Fibroblast of lung (primary cell): ENCODE data around the gene LIN37. TPM values are rescaled to one million over a fixed set of nuclear protein-coding genes. Genes with fewer than 3 reads are reported as not detected.
A peak's percentile ranks its signal among the peaks of the same experiment; 100 is the strongest.

Experiments
- DNase-seq, 2 donors: peaks; one replicate each; pipeline versions ENCODE4 v3.0.0 to v3.0.0-alpha.2; 2010; ENCODE audit warnings: low read depth in 2 of 2
- H2AFZ ChIP-seq: 2 replicates; pipeline ENCODE4 v1.5.1; 2012; ENCODE audit warnings: low read length, control low read depth, inconsistent platforms
- H3K27ac ChIP-seq: 2 replicates; pipeline ENCODE4 v1.5.1; 2011; ENCODE audit warnings: low read length, control low read depth; ENCODE audit not compliant: insufficient read depth
- H3K27me3 ChIP-seq: 2 replicates; pipeline ENCODE4 v1.5.1; 2011; ENCODE audit warnings: mild to moderate bottlenecking, low read length; ENCODE audit not compliant: control insufficient read depth, insufficient read depth
- H3K36me3 ChIP-seq: 2 replicates; pipeline ENCODE4 v1.5.1; 2011; ENCODE audit warnings: low read length; ENCODE audit not compliant: control insufficient read depth, insufficient read depth
- H3K4me1 ChIP-seq: 2 replicates; pipeline ENCODE4 v1.5.1; 2011; ENCODE audit warnings: low read length; ENCODE audit not compliant: control insufficient read depth, insufficient read depth; ENCODE audit errors: extremely low read depth
- H3K4me2 ChIP-seq: 2 replicates; pipeline ENCODE4 v1.5.1; 2011; ENCODE audit warnings: low read length, control low read depth; ENCODE audit not compliant: insufficient read depth; ENCODE audit errors: extremely low read depth
- H3K4me3 ChIP-seq, 4 experiments: fragments of 200-600 bp in 1 of 4; sonication (generic) in 1 of 4; replicated peaks in 1 of 4; 2 replicates each; pipeline ENCODE4 v1.5.1; 2011 to 2016; ENCODE audit warnings: low read length in 4 of 4, low read depth in 3 of 4, mild to moderate bottlenecking in 3 of 4, control low read depth in 2 of 4, inconsistent platforms in 1 of 4, mixed read lengths in 1 of 4; ENCODE audit not compliant: insufficient read depth in 1 of 4; ENCODE audit errors: control extremely low read depth in 1 of 4
- H3K79me2 ChIP-seq: 2 replicates; pipeline ENCODE4 v1.5.1; 2012; ENCODE audit warnings: mild to moderate bottlenecking, low read length, inconsistent platforms; ENCODE audit not compliant: control insufficient read depth, insufficient read depth
- H3K9ac ChIP-seq: 2 replicates; pipeline ENCODE4 v1.5.1; 2011; ENCODE audit warnings: mild to moderate bottlenecking, low read length, control low read depth; ENCODE audit not compliant: insufficient read depth
- H3K9me3 ChIP-seq: 2 replicates; pipeline ENCODE4 v1.5.1; 2012; ENCODE audit warnings: low read depth, low read length; ENCODE audit not compliant: control insufficient read depth, insufficient read depth
- H4K20me1 ChIP-seq: 2 replicates; pipeline ENCODE4 v1.5.1; 2011; ENCODE audit warnings: low read length; ENCODE audit not compliant: control insufficient read depth, insufficient read depth; ENCODE audit errors: extremely low read depth
- EZH2 ChIP-seq: IDR thresholded peaks from 2 replicates; pipeline ENCODE4 v1.5.1; 2012; ENCODE audit warnings: low read length, control low read depth, mild to moderate bottlenecking; ENCODE audit errors: missing control alignments
- polyA plus RNA-seq, 2 donors: library from polyadenylated mRNA; depleted of rRNA in 1 of 2; stranded (reverse) in 1 of 2; unstranded in 1 of 2; fragments of >200 nt; gene quantifications; 2 replicates each; pipeline ENCODE4 v1.2.1, GENCODE V29; 2011 to 2012; ENCODE audit warnings: missing spikeins in 1 of 2
- total RNA-seq: library from RNA; depleted of rRNA; stranded (reverse); fragments of >200 nt; gene quantifications from 2 replicates; pipeline ENCODE4 v1.2.1, GENCODE V29; 2014
- TF ChIP-seq, protein P1 (sequence below), 2 donors: IDR thresholded peaks in 1 of 2; conservative IDR thresholded peaks in 1 of 2; 1 replicate in 1 of 2; 2 replicates in 1 of 2; pipeline ENCODE4 v1.5.1; 2011 to 2012; ENCODE audit warnings: low read length in 2 of 2, control low read depth in 1 of 2, inconsistent platforms in 1 of 2, low read depth in 1 of 2, mild to moderate bottlenecking in 1 of 2

The LIN37 gene
- total and polyA plus RNA-seq, 2 donors (not counting 1 experiment from before 2014, with no cell fraction given): 6.4 to 10.3 TPM

DNA sequence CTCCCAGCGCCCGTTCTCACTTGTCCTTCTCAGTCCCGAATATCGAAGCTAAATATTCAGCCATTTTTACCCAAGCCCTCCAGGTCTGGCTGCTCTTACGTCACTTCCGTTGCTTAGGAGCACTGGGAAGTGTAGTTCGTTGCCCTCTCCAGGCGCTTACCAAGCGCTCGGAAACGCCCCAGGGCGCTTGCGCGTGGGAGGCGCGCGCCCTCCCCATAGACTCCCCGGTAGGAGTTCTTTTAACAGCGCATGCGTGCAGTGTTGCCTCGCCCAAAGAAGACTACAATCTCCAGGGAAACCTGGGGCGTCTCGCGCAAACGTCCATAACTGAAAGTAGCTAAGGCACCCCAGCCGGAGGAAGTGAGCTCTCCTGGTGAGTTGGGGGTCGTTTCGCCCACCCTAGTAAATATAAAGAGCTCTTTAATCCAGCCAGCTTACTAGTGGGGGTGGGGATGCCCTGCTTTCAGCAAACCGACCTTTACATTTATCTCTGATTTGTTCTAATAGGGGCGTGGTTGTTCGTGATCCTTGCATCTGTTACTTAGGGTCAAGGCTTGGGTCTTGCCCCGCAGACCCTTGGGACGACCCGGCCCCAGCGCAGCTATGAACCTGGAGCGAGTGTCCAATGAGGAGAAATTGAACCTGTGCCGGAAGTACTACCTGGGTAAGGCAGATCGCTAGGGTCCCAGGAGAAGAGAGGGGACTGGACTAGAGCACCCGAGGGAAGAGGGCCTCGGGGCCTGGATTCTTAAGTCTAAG is 2.9 kb upstream of the LIN37 start, which contains the start of the genes PSENEN and U2AF1L4:
Gene PSENEN (plus strand): TSS at position 324 of the 759 bp plus-strand sequence. CDS start 280 bp downstream, at position 604.
Gene U2AF1L4 (minus strand): TSS at position 91 of the 759 bp plus-strand sequence. CDS start 27 bp downstream, at position 64.
- no peaks in the 10 kb centered on the region for H3K36me3 ChIP-seq
- peak within 1 kb of the TSS; percentile 94 for H3K9ac ChIP-seq
- no peaks in the 10 kb centered on the region for H3K27me3 ChIP-seq
- peak within 1 kb of the TSS; percentile 89 for H3K4me2 ChIP-seq
- H3K4me1 ChIP-seq: peaks cover 8% of the 10 kb centered on the region
- peak within 1 kb of the TSS; percentile 72 to 91 (median 82) for H3K4me3 ChIP-seq
- H3K9me3 ChIP-seq: no peaks in the 10 kb centered on the region
- TF ChIP-seq EZH2: no peak
- TF ChIP-seq, protein P1, sequence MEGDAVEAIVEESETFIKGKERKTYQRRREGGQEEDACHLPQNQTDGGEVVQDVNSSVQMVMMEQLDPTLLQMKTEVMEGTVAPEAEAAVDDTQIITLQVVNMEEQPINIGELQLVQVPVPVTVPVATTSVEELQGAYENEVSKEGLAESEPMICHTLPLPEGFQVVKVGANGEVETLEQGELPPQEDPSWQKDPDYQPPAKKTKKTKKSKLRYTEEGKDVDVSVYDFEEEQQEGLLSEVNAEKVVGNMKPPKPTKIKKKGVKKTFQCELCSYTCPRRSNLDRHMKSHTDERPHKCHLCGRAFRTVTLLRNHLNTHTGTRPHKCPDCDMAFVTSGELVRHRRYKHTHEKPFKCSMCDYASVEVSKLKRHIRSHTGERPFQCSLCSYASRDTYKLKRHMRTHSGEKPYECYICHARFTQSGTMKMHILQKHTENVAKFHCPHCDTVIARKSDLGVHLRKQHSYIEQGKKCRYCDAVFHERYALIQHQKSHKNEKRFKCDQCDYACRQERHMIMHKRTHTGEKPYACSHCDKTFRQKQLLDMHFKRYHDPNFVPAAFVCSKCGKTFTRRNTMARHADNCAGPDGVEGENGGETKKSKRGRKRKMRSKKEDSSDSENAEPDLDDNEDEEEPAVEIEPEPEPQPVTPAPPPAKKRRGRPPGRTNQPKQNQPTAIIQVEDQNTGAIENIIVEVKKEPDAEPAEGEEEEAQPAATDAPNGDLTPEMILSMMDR (conservative IDR thresholded peaks at IDR 0.05 in 1 of 2, IDR thresholded peaks at IDR 0.05 in 1 of 2; ENCODE audit: low read depth in 1 of 2, low read length in 2 of 2): no peak
- H4K20me1 ChIP-seq: no peaks in the 10 kb centered on the region
- peak within 1 kb of the TSS; percentile 95 for H3K27ac ChIP-seq
- DNase-seq: peak; percentile 99 to 100
- peak within 1 kb of the TSS; percentile 73 for H2AFZ ChIP-seq
- peaks cover 24% of the 10 kb centered on the region for H3K79me2 ChIP-seq

DNA sequence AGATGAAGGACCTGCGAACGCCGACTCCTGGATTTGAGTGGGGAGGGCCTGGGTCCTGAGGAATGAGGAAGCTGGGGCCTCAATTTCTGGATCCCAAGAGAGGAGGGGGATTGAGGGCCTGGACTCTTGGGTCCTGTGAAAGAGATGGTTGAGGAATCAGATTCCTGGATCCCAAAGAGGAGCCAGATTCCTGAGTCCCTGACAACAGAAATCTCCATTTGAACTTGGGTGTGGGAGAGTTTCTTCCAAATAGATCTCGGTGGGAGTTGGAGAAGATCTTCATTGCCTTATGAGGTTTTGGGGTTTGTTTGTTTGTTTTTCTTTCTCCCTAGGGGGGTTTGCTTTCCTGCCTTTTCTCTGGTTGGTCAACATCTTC is 2.3 kb upstream of the LIN37 start:
- H3K4me3 ChIP-seq: peak overlapping the region; percentile 72 to 91 (median 82)
- TF ChIP-seq, protein P1 (conservative IDR thresholded peaks at IDR 0.05 in 1 of 2, IDR thresholded peaks at IDR 0.05 in 1 of 2; ENCODE audit: low read depth in 1 of 2, low read length in 2 of 2): no peak
- TF ChIP-seq EZH2: no peak
- H3K36me3 ChIP-seq: no peaks in the 10 kb centered on the region
- H4K20me1 ChIP-seq: no peaks in the 10 kb centered on the region
- peak overlapping the region; percentile 95 for H3K27ac ChIP-seq
- no peak for DNase-seq
- peak overlapping the region; percentile 60 for H3K9ac ChIP-seq
- H3K4me1 ChIP-seq: peaks cover 6% of the 10 kb centered on the region
- H3K4me2 ChIP-seq: peak overlapping the region; percentile 86
- no peaks in the 10 kb centered on the region for H3K27me3 ChIP-seq
- peaks cover 24% of the 10 kb centered on the region for H3K79me2 ChIP-seq
- H2AFZ ChIP-seq: no peak overlapping the region
- no peaks in the 10 kb centered on the region for H3K9me3 ChIP-seq

- Histone ChIP-seq H3K9me3 (no peaks in the 10 kb centered on the region), H3K9ac (no peak overlapping the region), H3K27ac (no peak overlapping the region), H3K36me3 (no peaks in the 10 kb centered on the region), H3K27me3 (no peaks in the 10 kb centered on the region), H3K4me3 (peak overlapping the region in 2 of 4 experiments; percentile 72 to 91), H2AFZ (no peak overlapping the region), H4K20me1 (no peaks in the 10 kb centered on the region), H3K4me1 (peaks cover 6% of the 10 kb centered on the region), H3K4me2 (peak overlapping the region; percentile 86), H3K79me2 (peaks cover 24% of the 10 kb centered on the region)
- TF ChIP-seq, protein P1 (conservative IDR thresholded peaks at IDR 0.05 in 1 of 2, IDR thresholded peaks at IDR 0.05 in 1 of 2; ENCODE audit: low read depth in 1 of 2, low read length in 2 of 2): no peak
- no peak for TF ChIP-seq EZH2
- DNase-seq: no peak
Observed at GRCh38 chr19:35746531-35746930, 1.8 kb upstream of the LIN37 start.
